ENCODE results near the gene RNF169.

Gene RNF169

GRCh38 chr11:74748211-74749126 is at the start of gene RNF169:
Gene RNF169 (plus strand): TSS chr11:74748849. CDS start chr11:74748881, 32 bp downstream.
- DNase-seq = peak; percentile 98

DNA sequence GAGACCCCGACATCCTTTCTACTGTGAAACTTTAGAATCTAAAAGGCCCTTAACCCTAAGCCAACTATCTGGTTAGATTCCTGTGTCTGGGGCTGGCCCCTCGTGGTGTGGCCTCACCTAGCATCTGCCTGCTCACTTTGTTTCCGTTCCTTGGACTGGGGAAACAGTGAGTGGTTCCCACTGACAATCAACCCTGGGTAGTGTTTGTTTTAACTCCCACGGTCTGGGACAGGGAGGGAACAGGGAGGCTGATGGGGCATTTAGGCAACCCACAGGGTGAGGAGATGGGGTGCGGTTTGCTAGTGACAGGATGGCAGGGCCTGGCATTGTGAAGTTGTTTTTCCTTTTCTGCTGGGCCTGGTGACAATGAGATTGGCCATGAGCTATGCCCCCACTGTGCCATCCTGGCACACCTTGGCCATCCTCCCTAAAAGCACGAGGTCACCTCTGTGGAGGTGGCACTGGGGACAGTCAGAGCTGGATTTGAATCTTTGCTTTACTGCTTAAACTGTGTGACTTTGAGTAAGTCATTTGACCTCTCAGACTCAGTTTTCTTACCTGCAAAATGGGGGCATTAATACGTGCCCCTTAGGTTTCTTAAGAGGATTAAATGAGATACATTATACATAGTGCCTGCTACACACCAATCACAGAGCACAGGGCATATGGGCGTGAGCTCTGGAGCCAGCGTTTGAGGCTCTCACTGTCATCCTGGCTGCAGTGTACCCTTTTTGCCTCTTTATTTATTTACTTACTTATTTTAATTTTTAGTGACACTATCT is 48.8 kb upstream of the RNF169 start:
- DNase-seq = no peak

GRCh38 chr11:74701351-74701750 is 47.3 kb upstream of the RNF169 start:
- no peak for DNase-seq

GRCh38 chr11:74702383-74703007 is 46.2 kb upstream of the RNF169 start:
- DNase-seq = peak; percentile 50

- DNase-seq = no peak
These were observed 45.4 kb upstream of the RNF169 start for GRCh38 chr11:74703211-74703610.

DNA sequence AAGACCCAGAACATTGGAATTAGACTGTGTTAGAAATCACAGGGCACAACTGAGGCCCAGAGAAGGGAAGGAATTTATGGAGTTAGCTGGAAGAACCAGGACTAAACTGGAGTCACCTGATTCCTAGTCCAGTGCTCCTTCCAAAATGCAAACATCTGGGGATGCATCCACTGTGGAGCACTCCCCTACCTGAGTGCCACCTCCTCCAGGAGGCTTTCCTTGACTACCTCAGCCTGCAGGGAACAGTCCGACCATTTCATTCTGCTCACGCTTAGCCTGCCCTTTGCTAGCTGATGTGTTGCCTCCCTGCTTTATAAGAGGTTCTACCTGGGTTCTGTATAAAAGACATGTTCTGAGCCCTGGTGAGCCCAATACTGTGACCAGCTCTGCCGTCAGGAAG is 41.5 kb upstream of the RNF169 start:
- DNase-seq = no peak

- DNase-seq = no peak
These were observed 40.8 kb upstream of the RNF169 start for GRCh38 chr11:74707602-74708510.

DNA sequence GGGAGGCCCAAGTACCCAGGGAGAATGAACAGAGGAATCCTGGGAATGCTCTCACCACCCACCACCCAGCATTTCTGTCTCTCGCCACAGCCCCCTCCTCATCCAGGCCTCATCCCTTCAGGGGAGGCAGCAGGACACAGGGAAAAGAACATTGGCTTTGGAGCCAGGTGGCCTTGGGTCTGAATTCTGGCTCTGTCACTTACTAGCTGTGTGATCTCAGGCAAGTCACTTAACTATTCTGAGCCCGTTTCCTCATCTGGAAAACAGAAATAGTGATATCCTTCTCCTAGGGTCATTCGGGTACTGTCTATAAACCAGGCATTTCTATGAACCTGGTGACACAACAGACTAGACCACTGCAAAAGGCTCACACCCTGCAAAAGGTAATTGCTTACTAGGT is 39.5 kb upstream of the RNF169 start:
- no peak for DNase-seq

GRCh38 chr11:74710281-74710938 is 38.2 kb upstream of the RNF169 start:
- DNase-seq = no peak

- DNase-seq = no peak
These were observed 35.0 kb upstream of the RNF169 start for GRCh38 chr11:74713686-74714085.

GRCh38 chr11:74714904-74715303 is 33.7 kb upstream of the RNF169 start:
- no peak for DNase-seq

- no peak for DNase-seq
These were observed 31.3 kb upstream of the RNF169 start for GRCh38 chr11:74717221-74717969.

DNA sequence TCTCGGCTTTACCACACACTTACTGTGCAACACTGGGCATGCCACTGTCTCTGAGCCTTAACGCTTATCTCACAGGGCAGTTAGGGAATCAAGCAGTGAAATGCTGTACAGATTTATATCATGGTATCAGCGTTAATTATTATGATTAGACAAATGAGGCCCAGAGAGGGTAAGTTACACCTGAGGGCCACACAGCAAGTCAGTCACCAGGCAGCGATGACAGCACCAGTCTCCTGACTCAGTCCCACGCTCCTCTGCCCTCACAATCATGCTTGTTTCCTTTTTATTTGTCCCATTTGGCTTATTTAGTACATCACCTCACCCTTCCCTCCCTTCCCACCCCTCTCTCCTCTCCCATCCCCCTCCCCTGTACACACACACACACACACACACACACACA is 29.6 kb upstream of the RNF169 start:
- DNase-seq = no peak

- DNase-seq = no peak
These were observed 27.8 kb upstream of the RNF169 start for GRCh38 chr11:74720596-74721478.

DNA sequence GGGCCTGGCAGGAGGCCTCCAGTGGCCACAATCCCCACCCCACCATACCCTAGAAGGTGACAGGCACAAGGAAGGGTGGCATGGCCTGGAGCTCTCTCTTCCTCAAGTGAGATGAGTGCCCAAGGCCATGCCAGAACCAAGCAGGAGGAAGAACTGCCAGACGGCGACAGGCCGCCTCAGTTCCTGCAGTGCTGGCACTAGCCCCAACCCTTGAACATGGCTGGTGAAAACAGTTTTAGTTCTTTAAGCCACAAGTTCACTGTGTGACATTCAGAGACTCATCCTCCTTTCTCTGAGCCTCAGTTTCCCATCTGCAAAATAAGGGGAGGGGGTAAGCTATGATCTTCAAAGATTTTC is 27.2 kb upstream of the RNF169 start:
- no peak for DNase-seq

- DNase-seq = no peak
These were observed 25.1 kb upstream of the RNF169 start for GRCh38 chr11:74723511-74723910.

DNA sequence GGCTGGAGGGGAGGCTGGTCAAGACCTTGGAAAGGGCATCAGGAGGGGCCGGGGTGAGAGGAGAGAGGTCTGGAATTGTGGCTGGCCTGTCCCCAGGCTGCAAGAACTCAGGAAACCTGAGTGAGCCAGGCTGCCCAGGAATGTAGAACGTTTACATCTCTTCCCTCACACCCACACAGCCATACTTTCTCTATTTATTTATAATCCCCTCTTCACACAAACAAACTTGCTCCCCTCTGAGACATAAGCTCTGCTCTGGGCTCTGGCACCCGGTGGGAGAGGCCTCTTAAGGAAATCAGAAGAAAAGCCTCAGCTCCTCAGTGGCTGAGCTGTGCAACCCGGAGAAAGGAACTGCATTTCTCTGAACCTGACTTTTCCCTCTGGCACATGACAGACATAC is 22.9 kb upstream of the RNF169 start:
- no peak for DNase-seq

GRCh38 chr11:74726547-74727182 is 22.0 kb upstream of the RNF169 start:
- peak; percentile 82 for DNase-seq

DNA sequence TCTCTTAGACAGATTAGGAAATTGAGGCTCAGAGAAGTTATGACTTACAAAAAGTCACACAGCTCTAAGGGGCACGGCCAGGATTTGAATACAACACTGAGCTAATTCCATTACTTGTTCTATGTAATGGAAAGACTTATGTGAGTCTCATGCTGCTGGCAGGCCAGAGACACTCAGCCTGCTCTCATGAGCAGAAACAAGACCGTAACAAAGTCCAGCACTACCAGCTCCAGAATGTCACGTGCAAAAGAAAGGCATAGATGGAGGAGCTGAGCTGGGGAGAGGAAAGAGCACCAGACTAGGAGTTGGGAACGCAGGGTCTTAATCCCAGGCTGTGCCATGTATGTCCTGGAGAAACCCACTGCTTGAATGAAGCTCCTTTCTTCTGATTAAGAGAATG is 19.3 kb upstream of the RNF169 start:
- DNase-seq = no peak
